HG02759 (cell line): ENCODE measurements around the gene BSG.
"Not testable (repeated sequence)": the region's sequence is repeated elsewhere in the genome, so short reads cannot be mapped to it uniquely, and the experiment has no call there.

ENCODE experiments used
- ATAC-seq: cut with Tn5 transposase; IDR thresholded peaks from one replicate; pipeline ENCODE4 v1.9.1; 2021; ENCODE audit warnings: mild to moderate bottlenecking, moderate library complexity; ENCODE audit not compliant: unreplicated experiment

Gene BSG

GRCh38 chr19:602391-603301 is 30.2 kb downstream of the BSG start:
- ATAC-seq: no peak

GRCh38 chr19:603302-603639 is 30.9 kb downstream of the BSG start:
- not testable (repeated sequence) for ATAC-seq

GRCh38 chr19:603779-604178 is 31.4 kb downstream of the BSG start:
- ATAC-seq: not testable (repeated sequence)

GRCh38 chr19:604355-604754 is 32.0 kb downstream of the BSG start:
- ATAC-seq: no peak

- not testable (repeated sequence) for ATAC-seq
These were observed 32.9 kb downstream of the BSG start for GRCh38 chr19:605061-605971.

- no peak for ATAC-seq
These were observed 35.1 kb downstream of the BSG start for GRCh38 chr19:607301-608154.

GRCh38 chr19:608155-609003 is 36.0 kb downstream of the BSG start:
- no peak for ATAC-seq

GRCh38 chr19:609004-609346 is 36.6 kb downstream of the BSG start:
- ATAC-seq: no peak

- ATAC-seq: peak; percentile 26
These were observed 37.8 kb downstream of the BSG start for GRCh38 chr19:610071-610800.

GRCh38 chr19:610801-611480 is 38.5 kb downstream of the BSG start:
- peak; percentile 51 for ATAC-seq

GRCh38 chr19:611481-611868 is 39.1 kb downstream of the BSG start:
- no peak for ATAC-seq

GRCh38 chr19:612941-613340 is 40.5 kb downstream of the BSG start:
- ATAC-seq: no peak

GRCh38 chr19:613732-614567 is 41.6 kb downstream of the BSG start:
- ATAC-seq: no peak

- no peak for ATAC-seq
These were observed 43.2 kb downstream of the BSG start for GRCh38 chr19:615619-616018.

- no peak for ATAC-seq
These were observed 43.8 kb downstream of the BSG start for GRCh38 chr19:616062-616700.

GRCh38 chr19:616747-617526 is 44.5 kb downstream of the BSG start:
- no peak for ATAC-seq
